Neuronal stem cell (in vitro differentiated cells): ENCODE results near the gene RBM19.

Experiments
- DNase-seq: peaks from one replicate; pipeline ENCODE4 v3.0.0-alpha.2; 2013; ENCODE audit warnings: low spot score
- H2AFZ ChIP-seq: one replicate; pipeline ENCODE4 v1.6.1; 2013; ENCODE audit warnings: mild to moderate bottlenecking, low read length, inconsistent platforms
- H2AK5ac ChIP-seq: 2 replicates; pipeline ENCODE4 v1.6.1; 2013; ENCODE audit warnings: low read depth, mild to moderate bottlenecking, inconsistent platforms, low read length, moderate library complexity, mixed read lengths
- H2BK120ac ChIP-seq: 2 replicates; pipeline ENCODE4 v1.6.1; 2013; ENCODE audit warnings: low read depth, mild to moderate bottlenecking, inconsistent platforms, low read length, moderate library complexity, mixed read lengths
- H2BK12ac ChIP-seq: one replicate; pipeline ENCODE4 v1.6.1; 2013; ENCODE audit warnings: low read length, inconsistent platforms
- H2BK15ac ChIP-seq: 2 replicates; pipeline ENCODE4 v1.6.1; 2013; ENCODE audit warnings: mild to moderate bottlenecking, low read length, inconsistent platforms, mixed read lengths
- H2BK5ac ChIP-seq: one replicate; pipeline ENCODE4 v1.6.1; 2013; ENCODE audit warnings: inconsistent platforms, mild to moderate bottlenecking, low read length, moderate library complexity
- H3K14ac ChIP-seq: one replicate; pipeline ENCODE4 v1.6.1; 2013; ENCODE audit warnings: low read length, inconsistent platforms
- H3K18ac ChIP-seq: 2 replicates; pipeline ENCODE4 v1.6.1; 2013; ENCODE audit warnings: low read length, inconsistent platforms
- H3K23ac ChIP-seq: 2 replicates; pipeline ENCODE4 v1.6.1; 2013; ENCODE audit warnings: low read depth, mild to moderate bottlenecking, mixed read lengths, low read length, inconsistent platforms; ENCODE audit not compliant: poor library complexity
- H3K27ac ChIP-seq: replicated peaks from 3 replicates; pipeline ENCODE4 v1.5.1; 2013; ENCODE audit warnings: low read length, inconsistent platforms
- H3K27me3 ChIP-seq, 3 experiments: 2 replicates each; pipeline ENCODE4 v1.6.1; 2013; ENCODE audit warnings: low read length in 3 of 3, mild to moderate bottlenecking in 2 of 3, inconsistent platforms in 1 of 3, low read depth in 1 of 3, mixed read lengths in 1 of 3, moderate library complexity in 1 of 3; ENCODE audit not compliant: control insufficient read depth in 3 of 3, insufficient read depth in 3 of 3
- H3K36me3 ChIP-seq, 2 donors: replicated peaks in 1 of 2; 2 replicates each; pipeline ENCODE4 v1.6.1; 2013; ENCODE audit warnings: low read length in 2 of 2; ENCODE audit not compliant: control insufficient read depth in 2 of 2, insufficient read depth in 2 of 2
- H3K4ac ChIP-seq: 2 replicates; pipeline ENCODE4 v1.6.1; 2013; ENCODE audit warnings: inconsistent platforms, mild to moderate bottlenecking, low read length, moderate library complexity
- H3K4me1 ChIP-seq, 2 donors: 1 replicate in 1 of 2; 2 replicates in 1 of 2; pipeline ENCODE4 v1.6.1; 2013; ENCODE audit warnings: low read length in 2 of 2, low read depth in 1 of 2; ENCODE audit not compliant: control insufficient read depth in 2 of 2, insufficient read depth in 1 of 2
- H3K4me2 ChIP-seq: one replicate; pipeline ENCODE4 v1.6.1; 2013; ENCODE audit warnings: mild to moderate bottlenecking, low read length, inconsistent platforms; ENCODE audit not compliant: insufficient read depth, poor library complexity, severe bottlenecking
- H3K4me3 ChIP-seq, 2 donors: 2 replicates each; pipeline ENCODE4 v1.5.1; 2013; ENCODE audit warnings: low read length in 2 of 2, mild to moderate bottlenecking in 2 of 2, inconsistent platforms in 1 of 2, moderate library complexity in 1 of 2
- H3K79me1 ChIP-seq: one replicate; pipeline ENCODE4 v1.6.1; 2013; ENCODE audit warnings: low read depth, mild to moderate bottlenecking, inconsistent platforms, low read length, moderate library complexity
- H3K9ac ChIP-seq: one replicate; pipeline ENCODE4 v1.6.1; 2013; ENCODE audit warnings: mild to moderate bottlenecking, low read depth, low read length, inconsistent platforms; ENCODE audit not compliant: poor library complexity
- H3K9me3 ChIP-seq, 2 donors: replicated peaks in 1 of 2; 2 replicates each; pipeline versions ENCODE3 to v1.6.1; 2013; ENCODE audit warnings: low read length in 2 of 2, mild to moderate bottlenecking in 2 of 2, inconsistent platforms in 1 of 2, low read depth in 1 of 2, mixed read lengths in 1 of 2, moderate library complexity in 1 of 2; ENCODE audit not compliant: control insufficient read depth in 2 of 2, insufficient read depth in 1 of 2
- H4K8ac ChIP-seq: one replicate; pipeline ENCODE4 v1.6.1; 2013; ENCODE audit warnings: low read depth, mild to moderate bottlenecking, inconsistent platforms, low read length, moderate library complexity
- H4K91ac ChIP-seq: one replicate; pipeline ENCODE4 v1.6.1; 2013; ENCODE audit warnings: low read length, low read depth, mild to moderate bottlenecking, inconsistent platforms; ENCODE audit not compliant: poor library complexity
- WGBS, 2 donors: extraction: QIAGEN DNeasy Blood & Tissue Kit; methylation state at CpG; one replicate each; pipeline ENCODE4 v1.1.7; 2013; ENCODE audit warnings: missing lambda C conversion rate in 2 of 2, mixed read lengths in 1 of 2; ENCODE audit not compliant: insufficient read length in 2 of 2, insufficient replicate concordance in 1 of 2; ENCODE audit errors: extremely low coverage in 2 of 2; 5-methylcytosine and 5-hydroxymethylcytosine counted together

Gene RBM19

DNA sequence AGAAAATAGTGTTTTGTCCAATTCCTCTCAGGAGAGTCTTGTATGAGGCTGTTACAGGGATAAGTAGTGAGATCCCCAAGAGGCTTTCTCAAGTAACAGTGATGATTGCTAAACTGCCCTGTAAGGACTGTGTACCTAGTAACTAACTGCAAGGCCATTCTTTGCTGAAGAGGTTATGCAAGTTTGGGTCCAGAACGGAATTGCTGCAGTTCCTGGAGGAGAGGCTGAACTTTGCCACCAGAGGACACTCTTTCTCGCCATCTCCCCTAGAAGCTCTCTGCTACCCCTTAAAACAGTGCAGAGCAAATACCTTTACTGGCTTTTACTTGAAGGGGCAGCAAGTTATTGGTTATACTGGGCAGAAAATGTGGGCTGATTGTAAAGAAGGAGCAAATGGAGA lies 180.0 kb downstream of the RBM19 start:
- Histone ChIP-seq H2BK120ac (no peak overlapping the region), H4K91ac (no peak overlapping the region), H3K14ac (no peak overlapping the region), H3K18ac (no peak overlapping the region), H3K4me2 (no peak overlapping the region), H3K4me3 (no peak overlapping the region), H3K79me1 (no peaks in the 10 kb centered on the region), H3K27ac (no peak overlapping the region), H2AFZ (no peak overlapping the region), H2BK5ac (no peak overlapping the region), H3K4ac (no peak overlapping the region), H3K9me3 (no peaks in the 10 kb centered on the region), H2BK15ac (no peak overlapping the region), H2AK5ac (no peak overlapping the region), H3K36me3 (no peaks in the 10 kb centered on the region), H3K9ac (no peak overlapping the region), H3K4me1 (peaks cover 0 to 1% of the 10 kb centered on the region in 2 donors), H2BK12ac (no peak overlapping the region), H3K23ac (no peak overlapping the region), H4K8ac (no peak overlapping the region), H3K27me3 (peaks cover 0 to 28% (median 2%) of the 10 kb centered on the region in 3 experiments)
- no CpG with 5 or more reads among the region's 2 CpGs for WGBS, 2 donors
- no peak for DNase-seq

DNA sequence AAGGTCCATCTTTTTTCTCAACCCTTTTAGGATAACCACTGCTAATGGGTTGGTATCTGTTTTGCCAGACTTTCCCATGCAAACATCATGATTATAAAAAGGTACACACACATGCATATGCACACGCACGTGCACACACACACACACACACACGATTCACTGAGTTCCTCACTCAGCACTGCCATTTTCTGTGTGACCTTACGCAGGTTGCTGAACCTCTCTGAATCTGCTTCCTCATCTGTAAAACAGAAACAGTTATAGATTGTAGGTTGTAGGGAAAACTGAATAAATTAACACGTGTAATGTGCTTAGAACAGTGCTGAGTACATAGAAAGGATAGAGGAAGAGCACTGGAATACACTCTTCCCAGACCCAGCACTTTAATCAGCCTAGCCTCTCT lies 182.3 kb downstream of the RBM19 start:
- no peaks in the 10 kb centered on the region for H3K36me3 ChIP-seq
- H4K8ac ChIP-seq: no peak overlapping the region
- H2BK12ac ChIP-seq: no peak overlapping the region
- no peak overlapping the region for H2AK5ac ChIP-seq
- H3K4me1 ChIP-seq: peaks cover 1 to 4% of the 10 kb centered on the region in 2 donors
- no peak overlapping the region for H2BK120ac ChIP-seq
- H3K18ac ChIP-seq: no peak overlapping the region
- H3K79me1 ChIP-seq: no peaks in the 10 kb centered on the region
- H2BK5ac ChIP-seq: no peak overlapping the region
- no peak overlapping the region for H3K9ac ChIP-seq
- H3K27ac ChIP-seq: no peak overlapping the region
- no peak overlapping the region for H3K14ac ChIP-seq
- H3K23ac ChIP-seq: no peak overlapping the region
- H2AFZ ChIP-seq: no peak overlapping the region
- DNase-seq: no peak
- no peaks in the 10 kb centered on the region for H3K9me3 ChIP-seq
- no peak overlapping the region for H3K4me3 ChIP-seq
- H2BK15ac ChIP-seq: no peak overlapping the region
- H3K4me2 ChIP-seq: no peak overlapping the region
- H4K91ac ChIP-seq: no peak overlapping the region
- H3K27me3 ChIP-seq: peaks cover 0 to 30% (median 2%) of the 10 kb centered on the region in 3 experiments
- no peak overlapping the region for H3K4ac ChIP-seq
- WGBS, 2 donors: no CpG with 5 or more reads among the region's 5 CpGs

DNA sequence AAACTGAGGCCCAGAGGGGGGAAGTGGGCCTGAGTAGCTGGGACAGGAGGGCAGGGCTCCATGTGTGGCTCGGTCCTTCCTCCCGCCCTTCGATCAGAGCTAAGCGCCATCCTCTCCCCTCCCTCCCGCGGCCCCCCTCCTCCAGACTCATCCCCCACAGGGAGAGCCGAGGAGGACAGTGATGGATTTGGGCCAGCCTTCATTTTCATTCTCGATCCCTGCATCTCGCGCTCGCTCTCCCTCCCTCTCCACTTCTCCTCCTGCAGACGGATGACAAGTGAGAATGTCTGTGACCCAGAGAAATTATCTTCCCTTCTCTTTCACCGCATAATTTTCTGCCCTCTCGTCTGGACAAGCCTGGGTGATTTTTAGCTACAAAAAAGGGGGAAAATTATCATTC lies 183.3 kb downstream of the RBM19 start:
- H3K23ac ChIP-seq: no peak overlapping the region
- H3K18ac ChIP-seq: no peak overlapping the region
- H2BK120ac ChIP-seq: no peak overlapping the region
- H4K91ac ChIP-seq: no peak overlapping the region
- H3K4me3 ChIP-seq: no peak overlapping the region
- no peak overlapping the region for H2AK5ac ChIP-seq
- WGBS, 2 donors: no CpG with 5 or more reads among the region's 14 CpGs
- no peaks in the 10 kb centered on the region for H3K9me3 ChIP-seq
- H3K4me2 ChIP-seq: no peak overlapping the region
- H2BK5ac ChIP-seq: no peak overlapping the region
- no peaks in the 10 kb centered on the region for H3K79me1 ChIP-seq
- H2BK12ac ChIP-seq: no peak overlapping the region
- H3K27ac ChIP-seq: no peak overlapping the region
- H3K14ac ChIP-seq: no peak overlapping the region
- H3K36me3 ChIP-seq: no peaks in the 10 kb centered on the region
- no peak for DNase-seq
- H3K4me1 ChIP-seq: peaks cover 1 to 9% of the 10 kb centered on the region in 2 donors
- H3K27me3 ChIP-seq: peaks cover 0 to 37% (median 2%) of the 10 kb centered on the region in 3 experiments
- H2BK15ac ChIP-seq: no peak overlapping the region
- H4K8ac ChIP-seq: no peak overlapping the region
- peak overlapping the region; percentile 46 for H2AFZ ChIP-seq
- no peak overlapping the region for H3K4ac ChIP-seq
- H3K9ac ChIP-seq: no peak overlapping the region

GRCh38 chr12:113781415-113782198 lies 184.5 kb downstream of the RBM19 start:
- Histone ChIP-seq H3K4me2 (no peak overlapping the region), H2BK12ac (no peak overlapping the region), H4K8ac (no peak overlapping the region), H3K9me3 (no peaks in the 10 kb centered on the region), H2BK5ac (no peak overlapping the region), H3K14ac (no peak overlapping the region), H3K18ac (no peak overlapping the region), H2BK120ac (no peak overlapping the region), H3K4me3 (no peak overlapping the region), H3K4ac (no peak overlapping the region), H3K27me3 (peaks cover 0 to 44% (median 2%) of the 10 kb centered on the region in 3 experiments), H3K27ac (no peak overlapping the region), H2BK15ac (no peak overlapping the region), H3K23ac (no peak overlapping the region), H4K91ac (no peak overlapping the region), H3K9ac (no peak overlapping the region), H2AK5ac (no peak overlapping the region), H3K4me1 (peaks cover 1 to 9% of the 10 kb centered on the region in 2 donors), H3K79me1 (no peaks in the 10 kb centered on the region), H3K36me3 (no peaks in the 10 kb centered on the region), H2AFZ (no peak overlapping the region)
- no CpG with 5 or more reads among the region's 10 CpGs for WGBS, 2 donors
- no peak for DNase-seq
